ENCODE data around the gene FAM120B.

GRCh38 chr6:170438402-170438753, 131.8 kb downstream of the FAM120B start:
- TF ChIP-seq CTCF (IDR thresholded peaks at IDR 0.05) (no peak), POLR2A (IDR thresholded peaks at IDR 0.05) (no peak)
